WI38 (cell line): ENCODE results near the gene ACTR3.

Experiments used
- H3K4me3 ChIP-seq: 2 replicates; pipeline ENCODE4 v1.5.1; 2011; ENCODE audit warnings: low read depth, mild to moderate bottlenecking, control low read depth, low read length
- TF ChIP-seq, protein P1 (sequence below): IDR thresholded peaks from 2 replicates; pipeline ENCODE4 v1.5.1; 2012; ENCODE audit warnings: low read depth, mild to moderate bottlenecking, control low read depth, low read length

ACTR3 gene

DNA sequence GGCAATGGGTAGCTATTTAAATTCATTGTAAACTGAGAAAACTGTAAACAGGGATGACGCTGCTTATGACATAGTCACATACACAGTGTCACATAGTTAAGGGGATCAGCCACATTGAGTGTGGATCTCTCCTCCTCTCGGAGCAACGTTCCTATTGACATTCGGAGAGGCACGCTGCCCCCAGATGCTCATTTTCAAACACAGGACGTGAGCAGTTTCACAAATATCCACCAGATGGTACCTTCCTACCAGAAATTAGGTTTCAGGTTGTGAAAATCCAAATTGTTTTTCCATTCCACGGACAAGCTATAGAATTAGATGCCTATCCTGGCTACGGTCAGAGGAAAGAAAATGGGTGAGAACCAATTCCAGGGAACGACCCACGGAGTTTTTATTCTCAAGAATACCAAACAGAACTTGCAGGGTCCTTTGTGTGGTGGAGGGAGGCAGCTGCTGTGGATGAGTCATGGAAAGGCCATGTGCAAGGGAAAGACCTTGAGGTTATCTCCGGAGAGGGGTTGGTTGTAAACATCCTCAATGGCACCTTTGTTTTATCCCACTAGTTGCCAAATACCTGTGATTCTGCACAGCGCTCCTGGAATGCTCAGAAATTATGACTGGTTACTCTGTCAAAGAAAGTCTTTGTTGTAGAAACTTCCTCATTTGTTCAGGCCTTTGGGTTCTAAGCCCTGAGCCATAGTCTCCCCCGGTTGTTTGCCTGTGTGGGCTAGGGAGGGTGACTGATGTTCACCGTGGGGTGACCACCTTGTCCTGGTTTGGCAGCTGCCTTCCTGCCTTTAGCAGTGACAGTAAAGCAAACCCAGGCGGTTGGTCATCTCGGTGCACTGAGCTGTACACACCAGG is 88.0 kb downstream of the ACTR3 start:
- no peak overlapping the region for H3K4me3 ChIP-seq
- TF ChIP-seq, protein P1, sequence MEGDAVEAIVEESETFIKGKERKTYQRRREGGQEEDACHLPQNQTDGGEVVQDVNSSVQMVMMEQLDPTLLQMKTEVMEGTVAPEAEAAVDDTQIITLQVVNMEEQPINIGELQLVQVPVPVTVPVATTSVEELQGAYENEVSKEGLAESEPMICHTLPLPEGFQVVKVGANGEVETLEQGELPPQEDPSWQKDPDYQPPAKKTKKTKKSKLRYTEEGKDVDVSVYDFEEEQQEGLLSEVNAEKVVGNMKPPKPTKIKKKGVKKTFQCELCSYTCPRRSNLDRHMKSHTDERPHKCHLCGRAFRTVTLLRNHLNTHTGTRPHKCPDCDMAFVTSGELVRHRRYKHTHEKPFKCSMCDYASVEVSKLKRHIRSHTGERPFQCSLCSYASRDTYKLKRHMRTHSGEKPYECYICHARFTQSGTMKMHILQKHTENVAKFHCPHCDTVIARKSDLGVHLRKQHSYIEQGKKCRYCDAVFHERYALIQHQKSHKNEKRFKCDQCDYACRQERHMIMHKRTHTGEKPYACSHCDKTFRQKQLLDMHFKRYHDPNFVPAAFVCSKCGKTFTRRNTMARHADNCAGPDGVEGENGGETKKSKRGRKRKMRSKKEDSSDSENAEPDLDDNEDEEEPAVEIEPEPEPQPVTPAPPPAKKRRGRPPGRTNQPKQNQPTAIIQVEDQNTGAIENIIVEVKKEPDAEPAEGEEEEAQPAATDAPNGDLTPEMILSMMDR = peak; percentile 28

GRCh38 chr2:113978524-113979190 is 88.8 kb downstream of the ACTR3 start:
- TF ChIP-seq, protein P1 = no peak
- no peak overlapping the region for H3K4me3 ChIP-seq

DNA sequence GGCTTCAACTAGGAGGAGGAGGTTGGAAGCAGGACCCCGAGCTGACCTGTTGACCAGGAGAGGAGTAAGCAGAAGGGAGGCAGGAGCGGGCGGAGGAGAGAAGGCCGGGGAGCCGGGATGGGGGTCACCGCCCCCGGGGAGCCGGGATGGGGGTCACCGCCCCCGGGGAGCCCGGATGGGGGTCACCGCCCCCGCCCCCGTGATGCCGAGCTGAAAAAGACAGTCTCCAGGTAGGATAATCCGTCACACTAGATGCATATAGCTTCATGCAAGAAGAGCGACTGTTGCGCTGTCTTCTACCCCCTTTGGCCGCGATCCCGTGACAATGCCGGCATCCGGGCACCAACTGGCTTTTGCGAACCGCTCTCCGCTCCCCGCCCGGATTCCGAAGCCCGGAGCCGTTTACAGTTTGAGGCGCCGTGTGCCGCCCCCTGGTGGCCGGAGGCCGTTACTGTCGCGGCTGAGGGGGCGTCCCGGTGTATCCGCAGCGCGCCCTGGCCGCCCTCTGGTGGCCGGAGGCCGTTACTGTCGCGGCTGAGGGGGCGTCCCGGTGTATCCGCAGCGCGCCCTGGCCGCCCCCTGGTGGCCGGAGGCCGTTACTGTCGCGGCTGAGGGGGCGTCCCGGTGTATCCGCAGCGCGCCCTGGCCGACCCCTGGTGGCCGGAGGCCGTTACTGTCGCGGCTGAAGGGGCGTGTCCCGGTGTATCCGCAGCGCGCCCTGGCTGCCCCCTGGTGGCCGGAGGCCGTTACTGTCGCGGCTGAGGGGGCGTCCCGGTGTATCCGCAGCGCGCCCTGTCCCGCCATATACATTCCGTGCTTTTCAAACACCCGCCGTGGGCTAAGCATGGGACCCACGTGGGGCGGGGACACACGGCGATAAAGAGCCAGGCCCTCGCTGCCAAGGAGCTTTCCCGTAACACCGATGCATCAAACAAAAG is 89.6 kb downstream of the ACTR3 start:
- H3K4me3 ChIP-seq = no peak overlapping the region
- TF ChIP-seq, protein P1 = peak; percentile 58

GRCh38 chr2:113980946-113981345 is 91.1 kb downstream of the ACTR3 start:
- TF ChIP-seq, protein P1 = no peak
- H3K4me3 ChIP-seq = no peak overlapping the region

DNA sequence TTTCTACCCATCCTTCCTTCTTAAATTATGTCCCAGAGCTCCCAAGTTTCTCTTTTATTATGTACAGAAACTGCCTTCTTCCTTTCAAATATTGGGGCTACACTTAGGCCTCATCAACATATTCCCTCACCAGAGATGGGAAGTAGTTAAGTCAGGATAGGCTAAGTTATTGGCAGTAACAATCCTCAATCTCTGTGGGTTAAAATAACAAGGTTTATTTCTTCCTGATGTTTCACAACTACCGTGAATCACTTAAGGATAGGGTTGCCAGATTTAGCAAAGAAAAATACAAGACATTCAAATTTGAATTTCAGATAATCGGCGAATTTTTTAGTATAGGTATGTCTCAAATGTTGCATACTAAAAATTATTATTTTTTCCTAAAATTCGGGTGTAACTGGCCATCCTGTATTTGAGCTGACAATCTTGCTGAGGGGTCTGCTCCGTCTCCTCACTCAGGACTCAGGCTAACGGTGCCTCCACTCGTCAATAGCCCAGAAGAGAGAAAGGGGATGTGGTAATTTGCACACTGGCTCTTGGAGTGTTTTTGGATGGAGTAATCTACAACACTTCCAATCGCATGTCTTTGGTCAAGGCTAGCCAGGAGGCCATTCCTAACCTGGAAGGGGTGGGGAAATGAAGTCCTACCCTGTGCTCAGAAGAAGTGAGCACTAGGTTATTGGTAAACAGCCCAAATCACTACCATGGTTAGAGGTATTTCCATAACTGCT is 91.7 kb downstream of the ACTR3 start:
- TF ChIP-seq, protein P1 = no peak

GRCh38 chr2:113985554-113986397 is 95.9 kb downstream of the ACTR3 start:
- TF ChIP-seq, protein P1 = no peak
- no peak overlapping the region for H3K4me3 ChIP-seq

More for the DNA sequence above, 91.7 kb downstream of the ACTR3 start:
- no peak overlapping the region for H3K4me3 ChIP-seq
